Activated CD8-positive, alpha-beta T cell treated with anti-CD3 and anti-CD28 coated beads, Interleukin-2, amount 10 ng/mL, durations not matched to agents 7 days and 5 days (primary cell): Measurements from ENCODE around the gene RFC1. TPM values are rescaled to one million over a fixed set of nuclear protein-coding genes. Genes with fewer than 3 reads are reported as not detected.

ENCODE experiments used
- ATAC-seq: fragments of 150-1000 bp; cut with Tn5 transposase; one replicate; pipeline ENCODE4 v1.10.0; 2021; ENCODE audit warnings: moderate library complexity
- CTCF ChIA-PET: fragments of 350-600 bp; sonication (Branson Sonifier 250); formaldehyde crosslinking; loops from one replicate; lab custom pipeline; 2021; ENCODE audit warnings: antibody characterized with exemption; lab: Charles Lee
- POLR2A ChIA-PET: fragments of 350-600 bp; sonication (Branson Sonifier 250); formaldehyde crosslinking; loops from one replicate; lab custom pipeline; 2021; ENCODE audit warnings: antibody characterized with exemption; lab: Charles Lee
- DNase-seq: peaks from one replicate; pipeline ENCODE4 v3.0.0-alpha.2; 2020
- H3K27ac Mint-ChIP-seq: one replicate; pipeline ENCODE4 v1.8.0; 2021; ENCODE audit warnings: mild to moderate bottlenecking, mixed read lengths
- H3K27me3 Mint-ChIP-seq: one replicate; pipeline ENCODE4 v1.8.0; 2021; ENCODE audit warnings: low read depth, mixed read lengths
- H3K36me3 Mint-ChIP-seq: one replicate; pipeline ENCODE4 v1.8.0; 2021; ENCODE audit warnings: low read depth, mixed read lengths
- H3K4me1 Mint-ChIP-seq: one replicate; pipeline ENCODE4 v1.8.0; 2021; ENCODE audit warnings: low read depth, mixed read lengths
- H3K4me3 Mint-ChIP-seq: one replicate; pipeline ENCODE4 v1.8.0; 2021; ENCODE audit warnings: mild to moderate bottlenecking, mixed read lengths
- H3K9me3 Mint-ChIP-seq: one replicate; pipeline ENCODE4 v1.8.0; 2022; ENCODE audit warnings: mixed read lengths; ENCODE audit not compliant: insufficient read depth
- total RNA-seq, 2 experiments: library from RNA; stranded (reverse); gene quantifications; one replicate each; pipeline ENCODE4 v1.2.3, GENCODE V29; 2021

RFC1 gene
- total RNA-seq, 2 experiments from 2014 or later = 79.6 to 82.2 TPM

DNA sequence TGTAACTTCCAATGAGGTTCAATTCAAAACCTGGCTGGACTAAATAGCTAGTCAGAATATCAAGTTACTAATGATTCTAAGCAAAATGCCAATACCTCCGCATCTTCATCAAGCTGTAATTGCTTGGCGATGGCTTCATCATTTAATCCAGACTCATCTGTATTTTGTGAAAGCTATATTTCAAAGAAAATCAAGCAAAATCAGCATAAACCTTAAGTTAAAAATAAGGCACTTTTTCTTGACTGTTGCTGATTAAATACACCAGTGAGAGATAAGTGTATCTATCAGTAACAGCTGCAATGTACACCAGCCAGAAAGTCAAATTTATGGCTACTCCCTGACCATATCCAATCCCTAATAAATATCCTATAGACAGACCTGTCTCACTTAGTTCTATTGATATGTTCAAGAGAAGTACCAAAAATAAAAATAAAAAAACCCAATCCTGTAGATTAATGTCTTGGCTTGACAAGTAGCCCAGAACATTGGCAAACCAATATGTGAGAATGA lies 39.6 kb downstream of the RFC1 start:
- peaks cover 49% of the 10 kb centered on the region for H3K36me3 Mint-ChIP-seq
- ChIA-PET CTCF (no interaction called here), POLR2A (no interaction called here)
- H3K27me3 Mint-ChIP-seq = no peaks in the 10 kb centered on the region
- DNase-seq (no peak), ATAC-seq (no peak)
- H3K4me3 Mint-ChIP-seq = no peak overlapping the region
- no peak overlapping the region for H3K27ac Mint-ChIP-seq
- no peaks in the 10 kb centered on the region for H3K4me1 Mint-ChIP-seq
- H3K9me3 Mint-ChIP-seq = no peaks in the 10 kb centered on the region

DNA sequence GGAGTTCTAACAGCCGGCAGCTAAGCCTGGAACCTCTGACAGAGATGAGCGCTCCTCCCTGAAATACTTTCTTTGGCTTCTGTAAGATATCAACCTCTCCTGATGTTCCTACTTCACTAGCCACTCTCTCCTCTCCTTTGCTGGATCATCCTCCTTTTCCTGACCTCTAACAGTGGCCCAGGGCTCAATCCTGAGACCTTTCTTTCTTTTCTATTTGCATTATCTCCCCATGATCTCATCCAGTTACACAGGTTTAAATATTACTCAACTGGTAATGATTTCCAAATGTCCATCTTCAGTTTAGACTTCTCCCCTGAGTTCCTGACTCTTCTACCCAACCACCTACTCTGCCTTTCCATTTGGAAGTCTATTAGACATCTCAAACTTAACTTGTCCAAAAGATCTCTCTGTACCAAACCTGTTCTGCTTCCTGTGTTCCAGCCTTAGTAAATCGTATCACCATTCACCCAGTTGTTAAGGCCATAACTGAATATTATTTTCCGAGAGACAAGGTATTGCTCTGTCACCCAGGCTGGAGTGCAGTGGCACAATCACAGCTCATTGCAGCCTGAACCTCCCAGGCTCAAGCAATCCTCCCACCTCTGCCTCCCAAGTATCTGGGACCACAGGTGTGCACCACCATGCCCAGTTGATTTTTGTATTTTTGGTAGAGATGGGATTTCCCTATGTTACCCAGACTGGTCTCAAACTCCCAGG lies 41.1 kb downstream of the RFC1 start:
- no peak overlapping the region for H3K27ac Mint-ChIP-seq
- ATAC-seq = no peak
- H3K36me3 Mint-ChIP-seq = peaks cover 51% of the 10 kb centered on the region
- no peak for DNase-seq
- no peaks in the 10 kb centered on the region for H3K4me1 Mint-ChIP-seq
- CTCF ChIA-PET = no interaction called here
- POLR2A ChIA-PET = no interaction called here
- no peak overlapping the region for H3K4me3 Mint-ChIP-seq
- H3K27me3 Mint-ChIP-seq = no peaks in the 10 kb centered on the region
- no peaks in the 10 kb centered on the region for H3K9me3 Mint-ChIP-seq

DNA sequence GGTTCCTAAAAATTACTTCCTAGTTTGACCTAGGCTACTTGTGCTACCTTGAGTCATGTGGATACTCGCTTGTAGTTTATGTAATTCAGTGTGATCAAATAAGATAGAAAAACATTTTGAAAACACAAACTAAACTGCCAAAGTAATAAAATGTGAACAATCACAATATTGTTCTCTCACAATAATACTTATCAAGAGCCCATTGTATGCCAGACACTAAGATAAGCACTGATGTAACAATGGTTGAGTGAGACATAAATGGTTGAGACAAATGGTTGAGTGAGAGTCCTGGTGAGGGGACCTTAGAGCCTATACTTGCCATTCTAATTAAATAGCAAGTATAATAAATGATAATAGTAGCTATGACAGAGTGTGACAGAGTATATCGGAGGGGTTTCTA lies 41.7 kb downstream of the RFC1 start:
- CTCF ChIA-PET = no interaction called here
- POLR2A ChIA-PET = no interaction called here
- Mint-ChIP-seq H3K27ac (no peak overlapping the region), H3K4me3 (no peak overlapping the region), H3K4me1 (no peaks in the 10 kb centered on the region), H3K9me3 (no peaks in the 10 kb centered on the region), H3K36me3 (peaks cover 55% of the 10 kb centered on the region), H3K27me3 (no peaks in the 10 kb centered on the region)
- no peak for DNase-seq
- ATAC-seq = no peak

DNA sequence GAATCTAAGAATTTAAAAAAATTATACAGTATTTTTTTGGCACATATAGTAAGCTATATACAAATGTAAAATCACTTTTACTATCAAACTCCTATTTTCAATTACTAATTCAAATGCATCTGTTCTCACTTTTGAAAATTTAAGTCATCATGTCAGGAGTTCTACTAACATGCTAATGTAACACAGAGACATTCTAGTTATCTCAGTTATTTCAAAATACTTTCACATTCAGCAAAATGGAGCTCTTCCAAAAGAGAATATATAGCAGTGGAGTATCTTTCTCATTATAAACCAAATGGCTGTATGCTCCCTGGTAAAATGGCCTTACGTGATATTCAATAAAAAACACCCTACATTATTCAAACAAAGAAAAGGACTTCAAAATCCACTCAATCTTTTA lies 42.3 kb downstream of the RFC1 start:
- DNase-seq = no peak
- no peaks in the 10 kb centered on the region for H3K4me1 Mint-ChIP-seq
- peaks cover 54% of the 10 kb centered on the region for H3K36me3 Mint-ChIP-seq
- H3K27ac Mint-ChIP-seq = no peak overlapping the region
- H3K9me3 Mint-ChIP-seq = no peaks in the 10 kb centered on the region
- no peak for ATAC-seq
- ChIA-PET CTCF (no interaction called here), POLR2A (no interaction called here)
- no peaks in the 10 kb centered on the region for H3K27me3 Mint-ChIP-seq
- no peak overlapping the region for H3K4me3 Mint-ChIP-seq

DNA sequence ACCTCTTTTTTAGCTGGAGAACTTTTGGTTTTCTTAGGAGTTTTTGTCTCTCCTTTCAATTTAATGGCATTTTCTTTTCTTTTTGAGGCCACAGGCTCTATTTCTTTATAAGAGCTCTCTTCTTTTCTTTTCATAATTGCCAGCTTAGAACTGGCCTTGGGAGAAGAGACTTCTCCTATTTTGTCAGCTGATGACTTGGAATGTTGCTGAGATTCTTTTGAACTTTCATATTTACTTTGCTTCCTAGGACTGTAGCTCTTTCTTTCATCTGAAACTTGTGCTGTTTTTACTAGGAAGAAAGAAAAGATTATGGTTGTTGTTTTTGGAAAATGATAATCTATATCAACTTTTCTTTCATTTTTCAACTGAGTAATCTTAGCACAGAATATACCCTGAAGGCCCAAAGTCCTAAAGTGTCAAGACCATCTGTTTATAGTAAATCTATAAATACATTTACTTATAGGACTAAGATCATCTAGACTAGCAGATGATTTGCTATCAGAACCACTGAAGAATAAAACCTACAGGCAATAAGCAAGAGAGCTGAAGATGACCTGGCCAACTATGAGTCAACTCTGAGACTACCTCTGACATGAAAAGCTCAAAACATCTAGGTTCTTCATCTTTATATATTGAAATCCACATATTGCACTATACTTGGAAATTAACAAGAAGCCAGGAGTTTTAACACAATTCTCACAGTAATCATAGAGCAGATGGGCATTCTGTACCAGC lies 45.6 kb downstream of the RFC1 start:
- ATAC-seq = no peak
- CTCF ChIA-PET = no interaction called here
- no peaks in the 10 kb centered on the region for H3K27me3 Mint-ChIP-seq
- H3K9me3 Mint-ChIP-seq = no peaks in the 10 kb centered on the region
- no peaks in the 10 kb centered on the region for H3K4me1 Mint-ChIP-seq
- no peak for DNase-seq
- H3K27ac Mint-ChIP-seq = no peak overlapping the region
- H3K4me3 Mint-ChIP-seq = no peak overlapping the region
- POLR2A ChIA-PET = no interaction called here
- peaks cover 43% of the 10 kb centered on the region for H3K36me3 Mint-ChIP-seq

DNA sequence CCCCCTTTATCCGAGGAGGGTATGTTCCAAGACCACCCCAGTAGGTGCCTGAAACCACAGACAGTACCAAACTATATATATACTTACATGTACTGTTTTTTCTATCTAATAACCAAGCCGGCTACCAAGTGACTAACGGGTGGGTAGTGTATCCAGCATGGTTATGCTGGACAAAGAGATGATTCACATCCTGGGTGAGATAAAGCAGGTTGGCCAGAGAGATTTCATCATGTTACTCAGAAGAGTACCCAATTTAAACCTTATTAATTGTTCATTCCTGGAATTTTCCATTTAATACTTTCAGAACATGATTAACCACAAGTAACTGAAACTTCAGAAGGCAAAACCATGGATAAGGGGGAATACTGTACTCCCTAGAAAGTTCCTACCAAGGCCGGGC lies 46.5 kb downstream of the RFC1 start:
- no peaks in the 10 kb centered on the region for H3K27me3 Mint-ChIP-seq
- CTCF ChIA-PET = no interaction called here
- peaks cover 37% of the 10 kb centered on the region for H3K36me3 Mint-ChIP-seq

DNA sequence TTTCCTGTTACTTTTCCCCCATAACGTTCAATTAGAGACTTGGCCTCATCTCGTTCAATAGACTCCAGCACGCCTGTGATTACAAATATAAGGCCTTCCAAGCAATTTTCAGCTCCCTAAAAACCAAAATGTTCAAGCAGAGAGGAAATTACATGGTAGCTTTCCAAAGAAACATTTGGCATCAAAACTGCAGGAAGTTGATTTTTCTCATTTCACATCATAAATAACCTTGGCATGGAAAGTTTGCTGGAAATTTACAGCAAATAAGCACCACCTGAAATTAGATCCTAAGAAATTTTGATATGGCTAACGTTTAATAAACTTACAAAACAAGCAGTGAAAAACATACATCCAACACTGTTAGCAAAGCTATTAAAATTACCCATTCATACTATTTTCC lies 53.3 kb downstream of the RFC1 start:
- no peaks in the 10 kb centered on the region for H3K27me3 Mint-ChIP-seq
- ChIA-PET POLR2A (no interaction called here), CTCF (no interaction called here)
- H3K36me3 Mint-ChIP-seq = peaks cover 44% of the 10 kb centered on the region
- no peak for DNase-seq
- no peak for ATAC-seq
- H3K4me3 Mint-ChIP-seq = no peak overlapping the region
- no peaks in the 10 kb centered on the region for H3K9me3 Mint-ChIP-seq
- peaks cover 3% of the 10 kb centered on the region for H3K4me1 Mint-ChIP-seq
- H3K27ac Mint-ChIP-seq = no peak overlapping the region

More for the DNA sequence above, 46.5 kb downstream of the RFC1 start:
- no peak for ATAC-seq
- Mint-ChIP-seq H3K9me3 (no peaks in the 10 kb centered on the region), H3K4me1 (no peaks in the 10 kb centered on the region), H3K27ac (no peak overlapping the region), H3K4me3 (no peak overlapping the region)
- DNase-seq = no peak
- POLR2A ChIA-PET = no interaction called here

DNA sequence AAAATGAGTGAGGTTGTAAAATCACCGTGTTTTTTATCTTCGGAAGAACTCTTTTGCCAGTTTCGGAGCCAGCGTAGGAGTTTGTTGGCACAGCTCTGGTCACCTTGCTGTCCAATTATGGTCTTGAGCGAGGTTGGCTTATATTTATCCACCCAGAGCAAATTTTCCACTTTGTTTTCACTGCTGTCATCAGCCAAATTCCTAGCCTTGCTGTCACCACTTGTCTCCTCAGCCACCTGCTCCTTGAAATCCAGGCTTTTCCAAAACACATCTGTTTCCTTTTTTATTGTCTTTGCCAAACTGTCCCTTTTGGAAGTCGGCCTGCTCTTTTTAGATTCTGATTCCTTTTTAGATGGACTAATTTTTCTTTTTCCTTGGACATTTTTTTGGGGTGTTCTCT lies 57.6 kb downstream of the RFC1 start:
- Mint-ChIP-seq H3K4me1 (peaks cover 14% of the 10 kb centered on the region), H3K9me3 (no peaks in the 10 kb centered on the region), H3K27ac (peak overlapping the region; percentile 14), H3K36me3 (peaks cover 62% of the 10 kb centered on the region), H3K27me3 (no peaks in the 10 kb centered on the region), H3K4me3 (no peak overlapping the region)
- DNase-seq (no peak), ATAC-seq (no peak)
- ChIA-PET CTCF (no interaction called here), POLR2A (no interaction called here)

DNA sequence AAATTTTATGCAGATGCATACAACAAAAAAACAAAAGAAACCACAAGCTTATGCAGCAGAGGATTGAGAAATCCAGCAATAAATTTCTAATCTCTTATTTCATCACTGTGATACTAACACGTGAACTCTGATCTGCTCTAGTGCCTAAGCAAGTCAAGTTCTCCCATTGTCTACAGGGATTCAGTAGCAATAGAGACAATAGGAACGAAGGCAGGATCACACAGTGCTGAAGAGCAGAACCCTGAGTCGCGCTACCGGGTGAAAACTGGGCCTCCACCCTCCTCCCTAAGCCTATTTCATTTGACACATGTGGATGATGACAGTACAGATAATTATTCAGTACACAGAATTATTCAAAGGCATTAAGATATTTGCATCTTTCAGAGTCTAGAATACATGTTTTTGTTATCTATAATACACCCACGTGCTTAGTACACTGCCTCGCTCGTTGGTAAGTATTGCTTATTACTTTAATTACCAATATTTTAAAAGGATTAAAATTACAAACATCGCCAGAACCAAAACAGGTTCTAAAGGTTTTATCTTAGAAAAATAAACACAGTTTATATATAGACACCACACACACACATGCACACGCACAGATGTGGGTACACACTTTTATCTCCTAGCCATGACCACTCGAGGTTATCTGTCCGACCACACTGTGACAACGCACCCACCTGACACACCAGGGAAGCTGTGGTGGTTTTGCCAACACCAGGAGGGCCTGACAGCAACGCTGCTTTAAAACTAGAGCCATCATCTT lies 60.1 kb downstream of the RFC1 start:
- Mint-ChIP-seq H3K36me3 (peaks cover 61% of the 10 kb centered on the region), H3K4me3 (no peak overlapping the region), H3K27me3 (no peaks in the 10 kb centered on the region), H3K9me3 (no peaks in the 10 kb centered on the region), H3K27ac (no peak overlapping the region), H3K4me1 (peaks cover 14% of the 10 kb centered on the region)
- CTCF ChIA-PET = no interaction called here
- no peak for ATAC-seq
- no peak for DNase-seq
- POLR2A ChIA-PET = no interaction called here

DNA sequence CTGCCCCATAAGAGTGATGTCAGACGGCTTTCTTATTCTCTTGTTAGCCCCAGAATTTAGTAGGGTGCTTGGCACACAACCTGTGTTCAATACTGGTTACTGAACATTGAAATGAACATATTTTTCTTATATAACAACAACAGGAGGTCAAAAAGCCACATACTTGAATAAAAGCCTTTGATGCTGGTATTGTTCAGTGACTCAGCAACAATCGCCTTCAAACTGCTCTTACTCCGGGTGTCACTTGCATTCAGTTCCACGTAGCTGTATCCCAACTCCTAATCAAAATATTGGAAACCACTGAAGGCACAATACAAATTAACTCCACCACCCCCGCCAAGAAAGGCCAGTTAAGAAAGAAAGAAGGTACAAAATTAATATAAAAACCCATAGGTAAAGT lies 61.5 kb downstream of the RFC1 start:
- H3K27me3 Mint-ChIP-seq = no peaks in the 10 kb centered on the region
- no peak overlapping the region for H3K27ac Mint-ChIP-seq
- no peak for DNase-seq
- H3K4me3 Mint-ChIP-seq = no peak overlapping the region
- peaks cover 14% of the 10 kb centered on the region for H3K4me1 Mint-ChIP-seq
- ATAC-seq = no peak
- POLR2A ChIA-PET = no interaction called here
- CTCF ChIA-PET = no interaction called here
- peaks cover 67% of the 10 kb centered on the region for H3K36me3 Mint-ChIP-seq
- no peaks in the 10 kb centered on the region for H3K9me3 Mint-ChIP-seq

DNA sequence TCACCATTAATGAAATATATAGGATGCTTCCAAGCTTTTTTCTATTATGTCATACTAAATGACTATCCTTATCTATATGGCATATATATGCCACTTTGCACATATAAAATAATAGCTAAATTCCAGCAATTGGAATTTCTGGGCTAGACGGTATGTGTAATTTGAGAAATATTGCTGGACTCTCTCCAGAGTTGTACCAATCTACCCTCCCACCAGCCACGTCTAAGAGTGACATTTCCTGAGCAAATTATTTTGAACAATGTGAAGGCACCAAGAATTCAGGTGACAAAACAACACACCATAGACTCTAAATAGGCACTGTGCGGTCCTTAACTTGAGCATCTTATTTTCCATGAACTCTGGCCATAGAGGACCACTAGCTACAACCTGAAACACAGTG lies 62.3 kb downstream of the RFC1 start:
- CTCF ChIA-PET = no interaction called here
- peaks cover 14% of the 10 kb centered on the region for H3K4me1 Mint-ChIP-seq
- POLR2A ChIA-PET = no interaction called here
- no peak overlapping the region for H3K4me3 Mint-ChIP-seq
- DNase-seq (no peak), ATAC-seq (no peak)
- H3K27me3 Mint-ChIP-seq = no peaks in the 10 kb centered on the region
- H3K27ac Mint-ChIP-seq = no peak overlapping the region
- H3K9me3 Mint-ChIP-seq = no peaks in the 10 kb centered on the region
- peaks cover 69% of the 10 kb centered on the region for H3K36me3 Mint-ChIP-seq

DNA sequence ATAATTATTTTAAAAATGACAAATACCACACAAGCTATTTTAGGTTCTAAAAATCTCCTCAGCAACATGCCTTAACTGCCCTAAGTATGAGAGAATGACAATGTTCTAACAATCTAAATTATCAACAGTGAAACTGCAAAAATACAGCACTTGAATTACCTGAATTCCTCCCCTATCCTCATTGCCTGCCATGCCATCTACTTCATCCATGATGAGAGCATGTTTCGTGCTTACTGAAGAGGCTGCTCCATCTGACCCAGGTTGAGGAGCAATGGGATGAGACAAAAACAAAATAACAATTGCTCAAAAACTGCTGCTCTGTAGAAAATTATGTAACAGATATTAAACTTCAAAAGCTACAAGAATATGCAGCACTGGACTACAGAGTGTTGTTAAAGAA lies 63.3 kb downstream of the RFC1 start:
- Mint-ChIP-seq H3K27me3 (no peaks in the 10 kb centered on the region), H3K27ac (no peak overlapping the region), H3K36me3 (peaks cover 68% of the 10 kb centered on the region), H3K9me3 (no peaks in the 10 kb centered on the region), H3K4me3 (no peak overlapping the region), H3K4me1 (peaks cover 11% of the 10 kb centered on the region)
- CTCF ChIA-PET = no interaction called here
- no peak for DNase-seq
- POLR2A ChIA-PET = no interaction called here
- no peak for ATAC-seq
